Measurements from ENCODE around the gene FCSK. TPM values are rescaled to one million over a fixed set of nuclear protein-coding genes. Genes with fewer than 3 reads are reported as not detected.

Gene FCSK
- total RNA-seq, 1 donor from 2014 or later = 12.0 TPM

- no peaks in the 10 kb centered on the region for H4K20me1 ChIP-seq (ENCODE audit: insufficient read depth, low read length)
- Mint-ChIP-seq H3K27ac (ENCODE audit: unreplicated experiment) (no peak overlapping the region), H3K4me3 (ENCODE audit: unreplicated experiment) (no peak overlapping the region), H3K4me1 (ENCODE audit: low read depth, unreplicated experiment) (peaks cover 5% of the 10 kb centered on the region), H3K9me3 (ENCODE audit: unreplicated experiment) (no peaks in the 10 kb centered on the region), H3K27me3 (ENCODE audit: low read depth, unreplicated experiment) (no peaks in the 10 kb centered on the region), H3K36me3 (ENCODE audit: low read depth, unreplicated experiment) (peaks cover 14% of the 10 kb centered on the region)
- no peak overlapping the region for H3K27ac ChIP-seq (ENCODE audit: low read depth, low read length)
- peaks cover 24% of the 10 kb centered on the region for H3K36me3 ChIP-seq (ENCODE audit: insufficient read depth, low read length)
- H3K9me3 ChIP-seq (ENCODE audit: insufficient read depth, low read depth, low read length) = no peaks in the 10 kb centered on the region
- H3K9ac ChIP-seq (ENCODE audit: low read length) = no peak overlapping the region
- FAIRE-seq (no peak), DNase-seq (ENCODE audit: low read depth) (no peak)
- no peak overlapping the region for H2AFZ ChIP-seq (ENCODE audit: low read depth, low read length)
- H3K4me1 ChIP-seq (ENCODE audit: insufficient read depth, low read length) = no peaks in the 10 kb centered on the region
- no peak overlapping the region for H3K4me2 ChIP-seq (ENCODE audit: low read length)
- TF ChIP-seq CTCF (IDR thresholded peaks at IDR 0.05; ENCODE audit: insufficient read depth, low read depth, low read length) (no peak), EZH2 (IDR thresholded peaks at IDR 0.05; ENCODE audit: insufficient read depth, low read length) (no peak)
- H3K79me2 ChIP-seq (ENCODE audit: insufficient read depth, low read length) = no peaks in the 10 kb centered on the region
- no peaks in the 10 kb centered on the region for H3K27me3 ChIP-seq (ENCODE audit: insufficient read depth, low read length)
- no peak overlapping the region for H3K4me3 ChIP-seq (ENCODE audit: insufficient read depth, low read depth, low read length)
These were observed 54.4 kb downstream of the FCSK start for GRCh38 chr16:70508752-70509151.

GRCh38 chr16:70510216-70510615 is 55.8 kb downstream of the FCSK start:
- Mint-ChIP-seq H3K4me1 (ENCODE audit: low read depth, unreplicated experiment) (peaks cover 5% of the 10 kb centered on the region), H3K27me3 (ENCODE audit: low read depth, unreplicated experiment) (no peaks in the 10 kb centered on the region), H3K36me3 (ENCODE audit: low read depth, unreplicated experiment) (peaks cover 16% of the 10 kb centered on the region), H3K9me3 (ENCODE audit: unreplicated experiment) (no peaks in the 10 kb centered on the region), H3K4me3 (ENCODE audit: unreplicated experiment) (no peak overlapping the region), H3K27ac (ENCODE audit: unreplicated experiment) (no peak overlapping the region)
- no peak for DNase-seq (ENCODE audit: low read depth)
- Histone ChIP-seq H4K20me1 (ENCODE audit: insufficient read depth, low read length) (no peaks in the 10 kb centered on the region), H3K4me1 (ENCODE audit: insufficient read depth, low read length) (no peaks in the 10 kb centered on the region), H3K27me3 (ENCODE audit: insufficient read depth, low read length) (no peaks in the 10 kb centered on the region), H3K4me3 (ENCODE audit: insufficient read depth, low read depth, low read length) (no peak overlapping the region), H3K36me3 (ENCODE audit: insufficient read depth, low read length) (peaks cover 24% of the 10 kb centered on the region), H2AFZ (ENCODE audit: low read depth, low read length) (no peak overlapping the region), H3K27ac (ENCODE audit: low read depth, low read length) (no peak overlapping the region), H3K4me2 (ENCODE audit: low read length) (no peak overlapping the region), H3K79me2 (ENCODE audit: insufficient read depth, low read length) (no peaks in the 10 kb centered on the region), H3K9me3 (ENCODE audit: insufficient read depth, low read depth, low read length) (no peaks in the 10 kb centered on the region), H3K9ac (ENCODE audit: low read length) (no peak overlapping the region)
- TF ChIP-seq CTCF (IDR thresholded peaks at IDR 0.05; ENCODE audit: insufficient read depth, low read depth, low read length) (no peak), EZH2 (IDR thresholded peaks at IDR 0.05; ENCODE audit: insufficient read depth, low read length) (no peak)
- no peak for FAIRE-seq

- H3K27ac ChIP-seq (ENCODE audit: low read depth, low read length) = no peak overlapping the region
- H3K27me3 ChIP-seq (ENCODE audit: insufficient read depth, low read length) = no peaks in the 10 kb centered on the region
- FAIRE-seq (no peak), DNase-seq (ENCODE audit: low read depth) (no peak)
- H4K20me1 ChIP-seq (ENCODE audit: insufficient read depth, low read length) = no peaks in the 10 kb centered on the region
- Mint-ChIP-seq H3K9me3 (ENCODE audit: unreplicated experiment) (no peaks in the 10 kb centered on the region), H3K4me1 (ENCODE audit: low read depth, unreplicated experiment) (peaks cover 5% of the 10 kb centered on the region), H3K27me3 (ENCODE audit: low read depth, unreplicated experiment) (no peaks in the 10 kb centered on the region), H3K4me3 (ENCODE audit: unreplicated experiment) (no peak overlapping the region), H3K27ac (ENCODE audit: unreplicated experiment) (no peak overlapping the region), H3K36me3 (ENCODE audit: low read depth, unreplicated experiment) (peaks cover 20% of the 10 kb centered on the region)
- H3K4me2 ChIP-seq (ENCODE audit: low read length) = no peak overlapping the region
- no peak overlapping the region for H3K4me3 ChIP-seq (ENCODE audit: insufficient read depth, low read depth, low read length)
- TF ChIP-seq CTCF (IDR thresholded peaks at IDR 0.05; ENCODE audit: insufficient read depth, low read depth, low read length) (no peak), EZH2 (IDR thresholded peaks at IDR 0.05; ENCODE audit: insufficient read depth, low read length) (no peak)
- no peak overlapping the region for H2AFZ ChIP-seq (ENCODE audit: low read depth, low read length)
- H3K4me1 ChIP-seq (ENCODE audit: insufficient read depth, low read length) = no peaks in the 10 kb centered on the region
- no peaks in the 10 kb centered on the region for H3K79me2 ChIP-seq (ENCODE audit: insufficient read depth, low read length)
- H3K36me3 ChIP-seq (ENCODE audit: insufficient read depth, low read length) = peaks cover 27% of the 10 kb centered on the region
- H3K9me3 ChIP-seq (ENCODE audit: insufficient read depth, low read depth, low read length) = no peaks in the 10 kb centered on the region
- H3K9ac ChIP-seq (ENCODE audit: low read length) = no peak overlapping the region
These were observed 57.4 kb downstream of the FCSK start for GRCh38 chr16:70511833-70512232.
